ENCODE results near the gene POLR3C. TPM values are rescaled to one million over a fixed set of nuclear protein-coding genes. Genes with fewer than 3 reads are reported as not detected.

POLR3C gene
- total RNA-seq, 1 experiment from 2014 or later: 35.1 TPM

DNA sequence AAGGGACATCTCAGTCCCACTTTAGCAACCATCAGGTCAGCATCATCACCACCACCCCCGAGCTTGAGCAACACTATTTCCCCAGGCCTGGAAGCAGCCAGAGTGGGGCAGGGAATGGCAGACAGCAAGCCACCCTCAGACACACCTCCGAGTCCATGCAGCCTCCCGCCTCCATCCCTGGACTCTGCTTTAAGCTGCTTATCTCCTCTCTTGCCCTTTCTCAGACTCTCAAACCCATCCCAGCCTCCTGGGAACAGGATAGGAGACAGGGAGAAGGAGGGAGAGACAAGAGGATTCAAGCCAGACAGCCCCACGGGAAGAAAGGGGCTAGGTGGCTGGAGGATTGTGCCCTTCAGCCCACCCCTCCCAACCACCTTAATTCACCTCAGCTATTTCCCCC is 33.2 kb downstream of the POLR3C start:
- Histone ChIP-seq H3K4me1 (ENCODE audit: control insufficient read depth, insufficient read depth, low read length) (peaks cover 17% of the 10 kb centered on the region), H3K27me3 (ENCODE audit: control insufficient read depth, insufficient read depth, low read length) (no peaks in the 10 kb centered on the region), H3K9me3 (ENCODE audit: control insufficient read depth, insufficient read depth, low read depth, low read length) (no peaks in the 10 kb centered on the region), H3K27ac (ENCODE audit: low read length) (no peak overlapping the region), H3K4me3 (ENCODE audit: low read depth in 2 of 2, low read length in 2 of 2) (no peak overlapping the region), H3K36me3 (ENCODE audit: control insufficient read depth, insufficient read depth, low read length) (peaks cover 14% of the 10 kb centered on the region; the same call in 1 of the 2 replicates)
- no peak for DNase-seq (ENCODE audit: low read depth, low spot score)
- BruUV-seq (replicated peaks): no TSS peak
- ATAC-seq: no peak
- TF ChIP-seq CTCF (IDR thresholded peaks at IDR 0.05) (no peak), POLR2AphosphoS5 (IDR thresholded peaks at IDR 0.05; ENCODE audit: low read depth, low read length) (no peak), REST (IDR thresholded peaks at IDR 0.05; ENCODE audit: insufficient read depth in 1 of 2, low read depth in 2 of 2, low read length in 1 of 2) (no peak), SIN3A (IDR thresholded peaks at IDR 0.05; ENCODE audit: borderline replicate concordance, insufficient read depth, low read depth, low read length) (no peak), TCF7L2 (IDR thresholded peaks at IDR 0.05; ENCODE audit: low read depth, low read length) (no peak)
- ChIA-PET POLR2A (no interaction called here), CTCF (interaction anchor here (2.9 kb wide), 1 partner anchor 12 kb away, joined by 25 read pairs; the partner anchor contains the start of gene NUDT17)
- intact Hi-C loops (cut with micrococcal nuclease; ENCODE audit: unreplicated experiment) (loop anchor here (10.0 kb wide), 1 partner anchor 58 kb away; the partner anchor contains the start of genes ITGA10 and PEX11B), in situ Hi-C loops (cut with HindIII; ENCODE audit: low pct_unique_long_range_greater_than_20kb, low sequenced_read_pairs) (no loop called here)

- Histone ChIP-seq H3K9me3 (ENCODE audit: control insufficient read depth, insufficient read depth, low read depth, low read length) (no peaks in the 10 kb centered on the region), H3K4me3 (ENCODE audit: low read depth in 2 of 2, low read length in 2 of 2) (peak overlapping the region; percentile 85 to 98), H3K27ac (ENCODE audit: low read length) (peak overlapping the region; percentile 44), H3K4me1 (ENCODE audit: control insufficient read depth, insufficient read depth, low read length) (peaks cover 17% of the 10 kb centered on the region), H3K27me3 (ENCODE audit: control insufficient read depth, insufficient read depth, low read length) (no peaks in the 10 kb centered on the region), H3K36me3 (ENCODE audit: control insufficient read depth, insufficient read depth, low read length) (peaks cover 14% of the 10 kb centered on the region; the same call in 1 of the 2 replicates)
- DNase-seq (ENCODE audit: low read depth, low spot score) (no peak), ATAC-seq (peak; percentile 54)
- TF ChIP-seq CTCF (IDR thresholded peaks at IDR 0.05) (no peak), SIN3A (IDR thresholded peaks at IDR 0.05; ENCODE audit: borderline replicate concordance, insufficient read depth, low read depth, low read length) (no peak), TCF7L2 (IDR thresholded peaks at IDR 0.05; ENCODE audit: low read depth, low read length) (no peak), REST (IDR thresholded peaks at IDR 0.05; ENCODE audit: insufficient read depth in 1 of 2, low read depth in 2 of 2, low read length in 1 of 2) (no peak), POLR2AphosphoS5 (IDR thresholded peaks at IDR 0.05; ENCODE audit: low read depth, low read length) (no peak)
- intact Hi-C loops (cut with micrococcal nuclease; ENCODE audit: unreplicated experiment): loop anchor here (10.0 kb wide), 1 partner anchor 56 kb away; the partner anchor contains the start of genes ITGA10 and PEX11B
- TSS peak; percentile 65 for BruUV-seq (replicated peaks)
- in situ Hi-C loops (cut with HindIII; ENCODE audit: low pct_unique_long_range_greater_than_20kb, low sequenced_read_pairs): no loop called here
- POLR2A ChIA-PET: interaction anchor here (0.6 to 1.0 kb wide), 6 partner anchors 10 to 88 kb away, joined by 3 to 6 read pairs (median 4); partner anchors contain the start of genes ANKRD35 and RNF115
- CTCF ChIA-PET: interaction anchor here (0.6 to 2.9 kb wide), 6 partner anchors 8 to 49 kb away, joined by 3 to 25 read pairs (median 5); partner anchors contain the start of gene NUDT17
Measured at GRCh38 chr1:145858238-145858900, 34.4 kb downstream of the POLR3C start.
